HepG2 (cell line): ENCODE data around the gene GPX7. TPM values are rescaled to one million over a fixed set of nuclear protein-coding genes. Genes with fewer than 3 reads are reported as not detected.

Source experiments
- ATAC-seq: fragments of 200-7000 bp; cut with Tn5 transposase; 3 replicates; pipeline ENCODE4 v1.9.1; 2020; ENCODE audit warnings: mild to moderate bottlenecking, moderate library complexity
- BruUV-seq: library from RNA; stranded (reverse); fragments of 400-500 nt; replicated peaks from 2 replicates; lab custom pipeline; 2021; lab: Mats Ljungman, UMichigan
- CTCF ChIA-PET: fragments of 300-600 bp; formaldehyde crosslinking; extraction: SDS; loops from one replicate; lab custom pipeline; 2021; ENCODE audit warnings: low total read pairs, inconsistent platforms, low intra/inter-chr PET ratio; lab: Yijun Ruan, JAX
- POLR2A ChIA-PET: fragments of 350-600 bp; sonication (Branson Sonifier 250); formaldehyde crosslinking; loops from one replicate; lab custom pipeline; 2020; ENCODE audit warnings: antibody characterized with exemption, inconsistent platforms; lab: Yijun Ruan, JAX
- DNase-seq: peaks from one replicate; pipeline ENCODE4 v3.0.0-alpha.2; 2015; ENCODE audit warnings: low spot score
- FAIRE-seq: peaks from 3 replicates; lab custom pipeline; 2011; peaks lifted over from hg19 to GRCh38; lab: Jason Lieb, UNC
- H2AFZ ChIP-seq: one replicate; pipeline ENCODE4 v1.6.1; 2011; ENCODE audit warnings: low read length, inconsistent platforms
- H3K27ac ChIP-seq: fragments of 300-600 bp; 3 replicates; pipeline ENCODE4 v1.8.0; 2011; ENCODE audit warnings: mixed run types, mild to moderate bottlenecking, mixed read lengths, low read length, inconsistent platforms; ENCODE audit not compliant: insufficient read depth; ENCODE audit errors: extremely low read length
- H3K27me3 ChIP-seq, 2 experiments: fragments of 200-600 bp in 1 of 2; 2 replicates in 1 of 2; 3 replicates in 1 of 2; pipeline versions ENCODE4 v1.6.0 to v1.8.0; 2011; ENCODE audit warnings: low read length in 2 of 2, mild to moderate bottlenecking in 2 of 2, moderate library complexity in 2 of 2, inconsistent platforms in 1 of 2; ENCODE audit not compliant: insufficient read depth in 2 of 2, control insufficient read depth in 1 of 2
- H3K36me3 ChIP-seq, 2 experiments: fragments of 200-600 bp in 1 of 2; replicated peaks in 1 of 2; 2 replicates in 1 of 2; 3 replicates in 1 of 2; pipeline versions ENCODE4 v1.5.1 to v1.8.0; 2011; ENCODE audit warnings: low read length in 2 of 2, inconsistent platforms in 1 of 2; ENCODE audit not compliant: insufficient read depth in 2 of 2, control insufficient read depth in 1 of 2
- H3K4me1 ChIP-seq: 2 replicates; pipeline ENCODE4 v1.5.1; 2012; ENCODE audit warnings: low read length, inconsistent platforms; ENCODE audit not compliant: insufficient read depth
- H3K4me2 ChIP-seq: 2 replicates; pipeline ENCODE4 v1.6.0; 2011; ENCODE audit warnings: low read depth, low read length, inconsistent platforms
- H3K4me3 ChIP-seq, 3 experiments: fragments of 200-600 bp in 1 of 3; sonication (generic), shearing (Covaris generic) in 1 of 3; replicated peaks in 1 of 3; 2 replicates each; pipeline ENCODE4 v1.5.1; 2011 to 2016; ENCODE audit warnings: low read length in 3 of 3, inconsistent platforms in 2 of 3, low read depth in 2 of 3, mild to moderate bottlenecking in 2 of 3, control low read depth in 1 of 3, mixed read lengths in 1 of 3; ENCODE audit not compliant: insufficient read depth in 1 of 3
- H3K79me2 ChIP-seq: one replicate; pipeline ENCODE4 v1.6.1; 2011; ENCODE audit warnings: low read length, inconsistent platforms; ENCODE audit not compliant: insufficient read depth
- H3K9ac ChIP-seq: 2 replicates; pipeline ENCODE4 v1.6.0; 2011; ENCODE audit warnings: mild to moderate bottlenecking, low read depth, low read length, inconsistent platforms; ENCODE audit not compliant: insufficient read depth
- H3K9me3 ChIP-seq: 2 replicates; pipeline ENCODE4 v1.5.1; 2012; ENCODE audit warnings: mild to moderate bottlenecking, low read length
- H4K20me1 ChIP-seq: 2 replicates; pipeline ENCODE4 v1.6.0; 2011; ENCODE audit warnings: inconsistent platforms, mild to moderate bottlenecking, low read length, moderate library complexity; ENCODE audit not compliant: insufficient read depth
- ATF7-NPFF ChIP-seq: sonication (generic); formaldehyde crosslinking; IDR thresholded peaks from 2 replicates; pipeline ENCODE4 v1.8.1; 2023; ENCODE audit warnings: mild to moderate bottlenecking, low read depth, missing genetic modification reagents, moderate library complexity
- BCL6 ChIP-seq: IDR thresholded peaks from 2 replicates; pipeline ENCODE4 v1.6.1; 2016; ENCODE audit warnings: missing genetic modification reagents, missing compliant biosample characterization
- CEBPB ChIP-seq: IDR thresholded peaks from 2 replicates; pipeline ENCODE4 v1.6.1; 2011; ENCODE audit warnings: low read depth, low read length, improper control_type of control experiment, borderline replicate concordance
- CEBPG ChIP-seq: IDR thresholded peaks from 2 replicates; pipeline ENCODE4 v1.6.1; 2016
- CREM ChIP-seq, 2 experiments: sonication (generic) in 1 of 2; formaldehyde crosslinking in 1 of 2; IDR thresholded peaks; 2 replicates each; pipeline versions ENCODE4 v1.4.0 to v1.6.1; 2016 to 2020; ENCODE audit warnings: antibody characterized with exemption in 1 of 2, mild to moderate bottlenecking in 1 of 2, missing genetic modification reagents in 1 of 2
- HMG20A ChIP-seq: IDR thresholded peaks from 2 replicates; pipeline ENCODE4 v1.6.1; 2016; ENCODE audit warnings: borderline replicate concordance
- HNF4G ChIP-seq, 2 experiments: sonication (generic) in 1 of 2; formaldehyde crosslinking in 1 of 2; IDR thresholded peaks; 2 replicates each; pipeline versions ENCODE4 v1.4.0 to v1.6.1; 2011 to 2020; ENCODE audit warnings: borderline replicate concordance in 2 of 2, low read depth in 2 of 2, mild to moderate bottlenecking in 2 of 2, low read length in 1 of 2, missing genetic modification reagents in 1 of 2, moderate library complexity in 1 of 2
- KLF12 ChIP-seq: sonication (generic); formaldehyde crosslinking; IDR thresholded peaks from 2 replicates; pipeline ENCODE4 v1.4.0; 2020; ENCODE audit warnings: missing genetic modification reagents, borderline replicate concordance
- PAXIP1 ChIP-seq: sonication (generic); formaldehyde crosslinking; conservative IDR thresholded peaks from 2 replicates; pipeline ENCODE4 v1.4.0; 2020; ENCODE audit warnings: mild to moderate bottlenecking, missing genetic modification reagents, moderate library complexity
- PHF8 ChIP-seq: sonication (generic); formaldehyde crosslinking; IDR thresholded peaks from 2 replicates; pipeline ENCODE4 v1.5.0; 2020; ENCODE audit warnings: missing genetic modification reagents
- PITX1 ChIP-seq: sonication (generic); formaldehyde crosslinking; IDR thresholded peaks from 2 replicates; pipeline ENCODE4 v1.5.1; 2020; ENCODE audit warnings: mild to moderate bottlenecking, missing genetic modification reagents
- POGZ ChIP-seq: sonication (generic); formaldehyde crosslinking; IDR thresholded peaks from 2 replicates; pipeline ENCODE4 v1.4.0; 2020; ENCODE audit warnings: mild to moderate bottlenecking, missing genetic modification reagents
- SNRNP70 ChIP-seq: fragments of 200-400 bp; formaldehyde crosslinking; IDR thresholded peaks from 2 replicates; pipeline ENCODE4 v1.6.1; 2017; ENCODE audit warnings: mild to moderate bottlenecking, low read depth, low read length, moderate library complexity
- SOX6 ChIP-seq, 2 experiments: fragments of 450-650 bp in 1 of 2; sonication (generic) in 1 of 2; formaldehyde crosslinking in 1 of 2; IDR thresholded peaks; 2 replicates each; pipeline versions ENCODE4 v1.4.0 to v1.6.1; 2017 to 2020; ENCODE audit warnings: antibody characterized with exemption in 1 of 2, mild to moderate bottlenecking in 1 of 2, missing genetic modification reagents in 1 of 2
- TEAD3 ChIP-seq: optimal IDR thresholded peaks from 2 replicates; pipeline ENCODE3; 2016; ENCODE audit warnings: borderline replicate concordance
- WGBS: methylation state at CpG from one replicate; pipeline ENCODE4 v1.1.6; 2017; ENCODE audit warnings: low lambda C conversion rate; 5-methylcytosine and 5-hydroxymethylcytosine counted together
- in situ Hi-C: cut with HindIII; loops from 2 replicates; pipeline ENCODE4 v1.10.0; 2017; ENCODE audit warnings: low pct_unique_long_range_greater_than_20kb; ENCODE audit not compliant: extremely low pct_ligation_motif_present
- intact Hi-C: fragments of 100-400 bp; cut with micrococcal nuclease; formaldehyde crosslinking; loops from one replicate; pipeline ENCODE4 v1.10.0; 2022; ENCODE audit not compliant: unreplicated experiment
- polyA plus RNA-seq, 8 experiments: library from polyadenylated mRNA; depleted of rRNA in 3 of 8; stranded (reverse) in 7 of 8; unstranded in 1 of 8; fragments of >200 nt; fragmentation: Illumina TruSeq in 4 of 8; extraction: Trizol in 4 of 8; gene quantifications; 2 replicates each; pipeline versions ENCODE4 v1.2.1 to v1.2.3, GENCODE V29; 2011 to 2016; ENCODE audit warnings: low read depth in 4 of 8, missing spikeins in 1 of 8, mixed read lengths in 1 of 8; ENCODE audit not compliant: insufficient read depth in 1 of 8
- total RNA-seq, 5 experiments: library from RNA; depleted of rRNA; stranded (reverse); fragments of >200 nt; fragmentation: Illumina TruSeq; extraction: Trizol; gene quantifications; 2 replicates each; pipeline ENCODE4 v1.2.3, GENCODE V29; 2016; ENCODE audit warnings: low read depth in 1 of 5

GPX7 gene
- total and polyA plus RNA-seq, 2 of the 13 experiments (the other 11 are each of a cell fraction or from before 2014, with no cell fraction given) = 14.1 to 16.2 TPM

- BruUV-seq = no TSS peak
- intact Hi-C loops = no loop called here
- H4K20me1 ChIP-seq = no peaks in the 10 kb centered on the region
- no peaks in the 10 kb centered on the region for H3K79me2 ChIP-seq
- DNase-seq (no peak), ATAC-seq (peak; percentile 65)
- no peak overlapping the region for H3K27ac ChIP-seq
- TF ChIP-seq ATF7-NPFF (CRISPR knock-in tag) (no peak), CEBPB (peak; percentile 59; the same call in 1 of the 2 replicates), SNRNP70 (no peak), TEAD3 (CRISPR knock-in tag) (peak; percentile 83), CEBPG (CRISPR knock-in tag) (peak; percentile 20; the same call in 1 of the 2 replicates)
- TF ChIP-seq, all 625 proteins: peak for 3
- Histone ChIP-seq H2AFZ (peak overlapping the region; percentile 62), H3K9me3 (no peaks in the 10 kb centered on the region), H3K4me1 (peaks cover 8% of the 10 kb centered on the region), H3K4me3 (no peak overlapping the region), H3K27me3 (no peaks in the 10 kb centered on the region), H3K9ac (no peak overlapping the region), H3K36me3 (no peaks in the 10 kb centered on the region), H3K4me2 (peak overlapping the region; percentile 15; the same call in 1 of the 2 replicates)
- 7% methylated on average over 6 of the region's 6 CpGs for WGBS
- ChIA-PET POLR2A (no interaction called here), CTCF (no interaction called here)
- in situ Hi-C loops = no loop called here
- FAIRE-seq = peak; percentile 4
Measured at GRCh38 chr1:52645261-52645660, 43.1 kb downstream of the GPX7 start.

- H3K4me2 ChIP-seq = peak overlapping the region; percentile 37
- intact Hi-C loops = loop anchor here (10.0 kb wide), 1 partner anchor 47 kb away; the partner anchor contains the start of gene GPX7
- WGBS = 0% methylated on average over 1 of the region's 1 CpG
- peak; percentile 78 for FAIRE-seq
- no peaks in the 10 kb centered on the region for H3K79me2 ChIP-seq
- peak overlapping the region; percentile 75 for H3K27ac ChIP-seq
- no peak overlapping the region for H3K9ac ChIP-seq
- CTCF ChIA-PET = no interaction called here
- H3K4me3 ChIP-seq = no peak overlapping the region; a peak in 1 of 6 replicates
- H3K36me3 ChIP-seq = no peaks in the 10 kb centered on the region
- no TSS peak for BruUV-seq
- in situ Hi-C loops = no loop called here
- POLR2A ChIA-PET = interaction anchor here (0.7 to 2.0 kb wide), 10 partner anchors 9 to 286 kb away, joined by 3 to 7 read pairs (median 4); partner anchors contain the start of genes CC2D1B, ORC1, PRPF38A and SCP2
- H4K20me1 ChIP-seq = no peaks in the 10 kb centered on the region
- peak; percentile 91 for DNase-seq
- peak; percentile 91 for ATAC-seq
- H3K27me3 ChIP-seq = no peaks in the 10 kb centered on the region
- no peaks in the 10 kb centered on the region for H3K9me3 ChIP-seq
- peaks cover 32% of the 10 kb centered on the region for H3K4me1 ChIP-seq
- no peak overlapping the region for H2AFZ ChIP-seq
- TF ChIP-seq HMG20A (CRISPR knock-in tag) (peak; percentile 52; the same call in 1 of the 2 replicates), CREM (IDR thresholded peaks at IDR 0.05) (peak; percentile 30; the same call in 1 of the 2 replicates), CREM (CRISPR knock-in tag; IDR thresholded peaks at IDR 0.05) (no peak), PITX1 (CRISPR knock-in tag) (peak; percentile 72), HNF4G (IDR thresholded peaks at IDR 0.05; ENCODE audit: borderline replicate concordance, low read depth, low read length) (peak; percentile 84; the same call in 1 of the 2 replicates), HNF4G (CRISPR knock-in tag; IDR thresholded peaks at IDR 0.05; ENCODE audit: borderline replicate concordance, low read depth) (no peak), KLF12 (CRISPR knock-in tag) (no peak), POGZ (CRISPR knock-in tag) (peak; percentile 58), BCL6 (CRISPR knock-in tag) (peak; percentile 54; the same call in 1 of the 2 replicates), PHF8 (CRISPR knock-in tag) (no peak), PAXIP1 (CRISPR knock-in tag) (peak; percentile 72), SOX6 (IDR thresholded peaks at IDR 0.05) (no peak), SOX6 (CRISPR knock-in tag; IDR thresholded peaks at IDR 0.05) (peak; percentile 63)
Measured at GRCh38 chr1:52651904-52652303, 49.7 kb downstream of the GPX7 start.
